WTC11 (cell line): ENCODE results near the gene ERGIC2. TPM values are rescaled to one million over a fixed set of nuclear protein-coding genes. Genes with fewer than 3 reads are reported as not detected.

Experiments
- ATAC-seq: fragments of 200-7000 bp; cut with Tn5 transposase; 2 replicates; pipeline ENCODE4 v1.10.0; 2021; ENCODE audit warnings: mild to moderate bottlenecking, moderate library complexity
- CTCF ChIA-PET: fragments of 300-600 bp; sonication (Branson Sonifier 250); formaldehyde crosslinking; loops from one replicate; lab custom pipeline; 2021; ENCODE audit warnings: antibody characterized with exemption; lab: Charles Lee
- POLR2A ChIA-PET: fragments of 350-600 bp; sonication (Branson Sonifier 250); formaldehyde crosslinking; loops from one replicate; lab custom pipeline; 2021; ENCODE audit warnings: antibody characterized with exemption; lab: Charles Lee
- DNase-seq: peaks from one replicate; pipeline ENCODE4 v3.0.0; 2021; ENCODE audit warnings: low spot score
- H3K27ac Mint-ChIP-seq: 2 replicates; pipeline ENCODE4 v1.8.0; 2021; ENCODE audit warnings: mixed read lengths
- H3K27me3 Mint-ChIP-seq: 2 replicates; pipeline ENCODE4 v1.8.0; 2021; ENCODE audit warnings: low read depth, mild to moderate bottlenecking, moderate library complexity, mixed read lengths
- H3K36me3 Mint-ChIP-seq: 2 replicates; pipeline ENCODE4 v1.8.0; 2021; ENCODE audit warnings: mixed read lengths
- H3K4me1 Mint-ChIP-seq: 2 replicates; pipeline ENCODE4 v1.8.0; 2022; ENCODE audit warnings: mixed read lengths
- H3K4me3 Mint-ChIP-seq: 2 replicates; pipeline ENCODE4 v1.8.0; 2021; ENCODE audit warnings: mild to moderate bottlenecking, moderate library complexity, mixed read lengths
- H3K9me3 Mint-ChIP-seq: 2 replicates; pipeline ENCODE4 v1.8.0; 2021; ENCODE audit warnings: mixed read lengths
- ARID4B ChIP-seq: sonication (generic); formaldehyde crosslinking; IDR thresholded peaks from 2 replicates; pipeline ENCODE4 v1.8.0; 2023; ENCODE audit warnings: missing genetic modification reagents, mild to moderate bottlenecking, borderline replicate concordance
- CTCF ChIP-seq: fragments of 200-600 bp; IDR thresholded peaks from 2 replicates; pipeline ENCODE4 v1.8.0; 2022; ENCODE audit warnings: antibody characterized with exemption
- ERG ChIP-seq: fragments of 250-450 bp; sonication (Bioruptor Pico); IDR thresholded peaks from 2 replicates; pipeline ENCODE4 v1.8.0; 2021; ENCODE audit warnings: mild to moderate bottlenecking
- ESRRA ChIP-seq: sonication (generic); formaldehyde crosslinking; IDR thresholded peaks from 2 replicates; pipeline ENCODE4 v1.8.1; 2022; ENCODE audit warnings: mild to moderate bottlenecking, missing genetic modification reagents, borderline replicate concordance
- ETV6 ChIP-seq: sonication (generic); formaldehyde crosslinking; IDR thresholded peaks from 2 replicates; pipeline ENCODE4 v1.8.1; 2022; ENCODE audit warnings: mild to moderate bottlenecking, missing genetic modification reagents
- FOXP1 ChIP-seq: sonication (generic); formaldehyde crosslinking; IDR thresholded peaks from 2 replicates; pipeline ENCODE4 v1.8.0; 2022; ENCODE audit warnings: missing genetic modification reagents, mild to moderate bottlenecking, moderate library complexity, borderline replicate concordance
- HMGA2 ChIP-seq: fragments of 250-450 bp; sonication (Bioruptor Pico); IDR thresholded peaks from 2 replicates; pipeline ENCODE4 v1.4.0; 2021; ENCODE audit warnings: mild to moderate bottlenecking, moderate library complexity
- IRF2 ChIP-seq: sonication (generic); formaldehyde crosslinking; IDR thresholded peaks from 2 replicates; pipeline ENCODE4 v1.8.0; 2022; ENCODE audit warnings: low read depth, missing genetic modification reagents, borderline replicate concordance
- KAT7 ChIP-seq: sonication (generic); formaldehyde crosslinking; IDR thresholded peaks from 2 replicates; pipeline ENCODE4 v1.8.1; 2023; ENCODE audit warnings: missing genetic modification reagents, mild to moderate bottlenecking, borderline replicate concordance
- MAX ChIP-seq: sonication (generic); formaldehyde crosslinking; IDR thresholded peaks from 2 replicates; pipeline ENCODE4 v1.8.0; 2022; ENCODE audit warnings: mild to moderate bottlenecking, missing genetic modification reagents
- NFYB ChIP-seq: sonication (generic); formaldehyde crosslinking; conservative IDR thresholded peaks from 2 replicates; pipeline ENCODE4 v1.8.0; 2022; ENCODE audit warnings: low read depth, missing genetic modification reagents
- PRRX2 ChIP-seq: fragments of 250-450 bp; sonication (Bioruptor Pico); IDR thresholded peaks from 2 replicates; pipeline ENCODE4 v1.8.0; 2021; ENCODE audit warnings: mild to moderate bottlenecking
- SMAD3 ChIP-seq: sonication (generic); formaldehyde crosslinking; IDR thresholded peaks from 2 replicates; pipeline ENCODE4 v1.8.0; 2022; ENCODE audit warnings: missing genetic modification reagents, mild to moderate bottlenecking, borderline replicate concordance
- SMAD4 ChIP-seq: sonication (generic); formaldehyde crosslinking; IDR thresholded peaks from 2 replicates; pipeline ENCODE4 v1.8.0; 2022; ENCODE audit warnings: mild to moderate bottlenecking, missing genetic modification reagents
- TCF7 ChIP-seq: sonication (generic); formaldehyde crosslinking; IDR thresholded peaks from 2 replicates; pipeline ENCODE4 v1.8.0; 2022; ENCODE audit warnings: mild to moderate bottlenecking, low read depth, missing genetic modification reagents, moderate library complexity
- USF2 ChIP-seq: sonication (generic); formaldehyde crosslinking; IDR thresholded peaks from 2 replicates; pipeline ENCODE4 v1.8.1; 2023; ENCODE audit warnings: mild to moderate bottlenecking, missing genetic modification reagents, moderate library complexity
- ZBTB43 ChIP-seq: sonication (generic); formaldehyde crosslinking; IDR thresholded peaks from 2 replicates; pipeline ENCODE4 v1.8.1; 2023; ENCODE audit warnings: mild to moderate bottlenecking, missing genetic modification reagents
- ZNF121 ChIP-seq: sonication (generic); formaldehyde crosslinking; IDR thresholded peaks from 2 replicates; pipeline ENCODE4 v1.8.0; 2023; ENCODE audit warnings: missing genetic modification reagents
- ZNF281 ChIP-seq: sonication (generic); formaldehyde crosslinking; IDR thresholded peaks from 2 replicates; pipeline ENCODE4 v1.8.0; 2023; ENCODE audit warnings: mild to moderate bottlenecking, missing genetic modification reagents
- ZNF317 ChIP-seq: sonication (generic); formaldehyde crosslinking; IDR thresholded peaks from 2 replicates; pipeline ENCODE4 v1.8.1; 2023; ENCODE audit warnings: low read depth, mild to moderate bottlenecking, moderate library complexity, missing genetic modification reagents, borderline replicate concordance
- ZNF425 ChIP-seq: fragments of 250-450 bp; sonication (Bioruptor Pico); conservative IDR thresholded peaks from 2 replicates; pipeline ENCODE4 v1.9.0; 2021; ENCODE audit warnings: mild to moderate bottlenecking
- total RNA-seq: library from RNA; stranded (reverse); gene quantifications from 3 replicates; pipeline ENCODE4 v1.2.3, GENCODE V29; 2021

The ERGIC2 gene
- total RNA-seq, 1 experiment from 2014 or later: 51.4 TPM

GRCh38 chr12:29354954-29355353, 26.0 kb downstream of the ERGIC2 start (continued):
- TF ChIP-seq NFYB (CRISPR knock-in tag) (no peak), ZNF317 (CRISPR knock-in tag) (no peak), ZNF121 (CRISPR knock-in tag) (no peak), SMAD3 (CRISPR knock-in tag) (no peak), USF2 (CRISPR knock-in tag) (no peak), ERG (no peak), ZNF281 (no peak), FOXP1 (CRISPR knock-in tag) (no peak)

GRCh38 chr12:29350080-29350479, 30.9 kb downstream of the ERGIC2 start:
- Mint-ChIP-seq H3K27me3 (no peaks in the 10 kb centered on the region), H3K4me3 (no peak overlapping the region), H3K27ac (no peak overlapping the region), H3K4me1 (no peaks in the 10 kb centered on the region), H3K9me3 (no peaks in the 10 kb centered on the region), H3K36me3 (peaks cover 13% of the 10 kb centered on the region)
- no peak for ATAC-seq
- ChIA-PET POLR2A (no interaction called here), CTCF (no interaction called here)
- no peak for DNase-seq
- TF ChIP-seq KAT7 (CRISPR knock-in tag): no peak
- TF ChIP-seq ZNF425: no peak
- no peak for TF ChIP-seq PRRX2 (CRISPR knock-in tag)
- TF ChIP-seq ETV6 (CRISPR knock-in tag): no peak
- TF ChIP-seq MAX (CRISPR knock-in tag): no peak
- TF ChIP-seq IRF2: no peak
- no peak for TF ChIP-seq ESRRA (CRISPR knock-in tag)
- no peak for TF ChIP-seq TCF7 (CRISPR knock-in tag)
- no peak for TF ChIP-seq ARID4B (CRISPR knock-in tag)
- TF ChIP-seq HMGA2 (CRISPR knock-in tag): no peak
- no peak for TF ChIP-seq ZBTB43 (CRISPR knock-in tag)
- TF ChIP-seq FOXP1 (CRISPR knock-in tag): no peak
- no peak for TF ChIP-seq SMAD4
- TF ChIP-seq CTCF: no peak
